Measurements from ENCODE around the gene IQSEC1.

DNA sequence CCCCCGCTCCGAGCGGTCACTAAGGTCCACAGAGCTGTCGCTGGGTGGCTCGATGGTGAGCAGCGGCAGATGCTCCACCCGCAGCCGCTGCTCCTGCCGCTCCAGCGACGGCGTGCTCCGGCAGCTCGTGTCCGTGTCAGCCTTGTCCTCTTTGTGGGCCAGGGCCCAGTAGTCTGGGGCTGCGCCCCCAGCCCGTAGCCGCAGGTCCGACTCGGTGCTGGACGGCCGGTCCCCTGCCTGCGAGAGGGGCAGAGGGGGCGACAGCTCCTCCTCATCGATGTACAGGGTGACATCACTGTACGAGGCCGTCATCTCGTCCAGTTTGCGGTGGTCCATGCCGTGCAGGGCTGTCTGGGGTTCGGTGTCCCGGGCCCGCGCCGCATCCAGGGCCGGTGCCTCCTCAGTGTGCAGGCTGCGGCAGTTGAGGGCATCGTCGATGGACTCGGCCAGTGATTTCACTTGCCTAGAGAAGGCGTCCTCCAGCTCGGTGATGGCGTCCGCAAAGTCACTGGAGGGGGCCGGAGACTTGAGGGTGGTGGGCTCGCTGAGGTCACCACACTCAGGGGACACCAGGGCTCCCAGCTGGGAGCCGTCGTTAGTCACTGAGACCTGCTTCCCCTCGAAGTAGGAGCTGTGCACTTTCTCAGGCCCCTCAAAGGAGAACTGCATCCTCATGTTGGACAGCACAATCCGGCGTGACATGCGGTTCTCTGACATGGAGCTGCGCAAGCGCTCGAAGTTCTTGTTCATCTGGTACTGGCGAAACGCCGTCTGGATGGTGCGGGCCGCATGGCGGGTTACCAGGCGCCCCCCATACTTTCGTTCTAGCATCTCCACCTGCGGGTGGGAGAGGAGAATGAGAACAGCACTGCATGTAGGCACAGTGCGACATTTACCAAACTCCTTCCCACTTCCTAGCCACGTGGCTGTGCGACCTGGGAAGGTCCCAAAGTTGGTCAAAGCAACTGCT is 137.1 kb downstream of the IQSEC1 start:
- TF ChIP-seq, protein P1, sequence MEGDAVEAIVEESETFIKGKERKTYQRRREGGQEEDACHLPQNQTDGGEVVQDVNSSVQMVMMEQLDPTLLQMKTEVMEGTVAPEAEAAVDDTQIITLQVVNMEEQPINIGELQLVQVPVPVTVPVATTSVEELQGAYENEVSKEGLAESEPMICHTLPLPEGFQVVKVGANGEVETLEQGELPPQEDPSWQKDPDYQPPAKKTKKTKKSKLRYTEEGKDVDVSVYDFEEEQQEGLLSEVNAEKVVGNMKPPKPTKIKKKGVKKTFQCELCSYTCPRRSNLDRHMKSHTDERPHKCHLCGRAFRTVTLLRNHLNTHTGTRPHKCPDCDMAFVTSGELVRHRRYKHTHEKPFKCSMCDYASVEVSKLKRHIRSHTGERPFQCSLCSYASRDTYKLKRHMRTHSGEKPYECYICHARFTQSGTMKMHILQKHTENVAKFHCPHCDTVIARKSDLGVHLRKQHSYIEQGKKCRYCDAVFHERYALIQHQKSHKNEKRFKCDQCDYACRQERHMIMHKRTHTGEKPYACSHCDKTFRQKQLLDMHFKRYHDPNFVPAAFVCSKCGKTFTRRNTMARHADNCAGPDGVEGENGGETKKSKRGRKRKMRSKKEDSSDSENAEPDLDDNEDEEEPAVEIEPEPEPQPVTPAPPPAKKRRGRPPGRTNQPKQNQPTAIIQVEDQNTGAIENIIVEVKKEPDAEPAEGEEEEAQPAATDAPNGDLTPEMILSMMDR (IDR thresholded peaks at IDR 0.05) = no peak
- TF ChIP-seq EP300 (IDR thresholded peaks at IDR 0.05; ENCODE audit: low read depth) (no peak), POLR2AphosphoS5 (IDR thresholded peaks at IDR 0.05) (no peak), POLR2A (IDR thresholded peaks at IDR 0.05) (no peak)

Measured in transverse colon (tissue), 4 donors.